Esophagus muscularis mucosa (tissue), 4 donors: Measurements from ENCODE around the gene RPLP1.

ENCODE experiments used
- EP300 ChIP-seq: sonication (generic); formaldehyde crosslinking; IDR thresholded peaks from one replicate; pipeline ENCODE4 v1.6.1; 2017; ENCODE audit warnings: antibody characterized with exemption
- POLR2A ChIP-seq: fragments of 450-650 bp; IDR thresholded peaks from one replicate; pipeline ENCODE4 v1.6.1; 2017; ENCODE audit warnings: antibody characterized with exemption, moderate library complexity, mild to moderate bottlenecking, low read depth
- POLR2AphosphoS5 ChIP-seq, 2 donors: sonication (generic); formaldehyde crosslinking; IDR thresholded peaks; one replicate each; pipeline ENCODE4 v1.6.1; 2017; ENCODE audit warnings: antibody characterized with exemption in 2 of 2
- TF ChIP-seq, protein P1 (sequence below), 3 experiments: fragments of 200-600 bp in 2 of 3; fragments of 450-650 bp in 1 of 3; sonication (generic) in 2 of 3; IDR thresholded peaks; one replicate each; pipeline ENCODE4 v1.5.1; 2017 to 2019; ENCODE audit warnings: antibody characterized with exemption in 3 of 3, mild to moderate bottlenecking in 2 of 3, moderate library complexity in 1 of 3

DNA sequence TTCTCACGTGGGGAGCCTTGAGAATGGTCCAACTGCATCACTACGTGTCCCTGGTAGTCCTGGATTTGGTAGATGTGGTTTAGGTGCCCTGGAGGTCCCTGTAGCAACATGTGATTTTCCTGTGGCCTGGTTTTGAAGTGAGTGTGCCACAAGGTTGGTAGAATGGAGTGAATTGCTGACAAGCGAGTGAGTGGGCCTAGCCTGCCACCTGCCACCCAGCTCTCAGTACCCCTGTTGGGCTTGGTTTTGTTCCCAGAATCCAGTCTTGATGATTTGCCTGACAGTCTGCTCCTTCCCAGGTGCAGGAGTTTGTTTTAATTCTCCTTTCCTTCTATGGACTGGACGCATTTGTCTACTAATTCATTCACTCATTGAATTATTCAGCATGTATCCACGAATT lies 19.4 kb downstream of the RPLP1 start:
- TF ChIP-seq, protein P1, sequence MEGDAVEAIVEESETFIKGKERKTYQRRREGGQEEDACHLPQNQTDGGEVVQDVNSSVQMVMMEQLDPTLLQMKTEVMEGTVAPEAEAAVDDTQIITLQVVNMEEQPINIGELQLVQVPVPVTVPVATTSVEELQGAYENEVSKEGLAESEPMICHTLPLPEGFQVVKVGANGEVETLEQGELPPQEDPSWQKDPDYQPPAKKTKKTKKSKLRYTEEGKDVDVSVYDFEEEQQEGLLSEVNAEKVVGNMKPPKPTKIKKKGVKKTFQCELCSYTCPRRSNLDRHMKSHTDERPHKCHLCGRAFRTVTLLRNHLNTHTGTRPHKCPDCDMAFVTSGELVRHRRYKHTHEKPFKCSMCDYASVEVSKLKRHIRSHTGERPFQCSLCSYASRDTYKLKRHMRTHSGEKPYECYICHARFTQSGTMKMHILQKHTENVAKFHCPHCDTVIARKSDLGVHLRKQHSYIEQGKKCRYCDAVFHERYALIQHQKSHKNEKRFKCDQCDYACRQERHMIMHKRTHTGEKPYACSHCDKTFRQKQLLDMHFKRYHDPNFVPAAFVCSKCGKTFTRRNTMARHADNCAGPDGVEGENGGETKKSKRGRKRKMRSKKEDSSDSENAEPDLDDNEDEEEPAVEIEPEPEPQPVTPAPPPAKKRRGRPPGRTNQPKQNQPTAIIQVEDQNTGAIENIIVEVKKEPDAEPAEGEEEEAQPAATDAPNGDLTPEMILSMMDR (IDR thresholded peaks at IDR 0.05), result no peak
- TF ChIP-seq POLR2A (no peak), POLR2AphosphoS5 (IDR thresholded peaks at IDR 0.05) (no peak), EP300 (no peak)
